H1 (cell line): ENCODE data around the gene FAM107A. TPM values are rescaled to one million over a fixed set of nuclear protein-coding genes. Genes with fewer than 3 reads are reported as not detected.

Experiments
- CTCF ChIA-PET: fragments of 300-600 bp; sonication (Branson Sonifier 250); formaldehyde crosslinking; loops from one replicate; lab custom pipeline; 2021; ENCODE audit not compliant: partially characterized antibody; lab: Charles Lee
- POLR2A ChIA-PET: fragments of 300-600 bp; sonication (Branson Sonifier 250); formaldehyde crosslinking; loops from one replicate; lab custom pipeline; 2021; ENCODE audit warnings: inconsistent platforms; ENCODE audit not compliant: partially characterized antibody; lab: Charles Lee
- DNase-seq, 2 experiments: peaks; one replicate each; pipeline versions ENCODE4 v3.0.0 to v3.0.0-alpha.2; 2010 to 2022; ENCODE audit warnings: low spot score in 2 of 2, low read depth in 1 of 2, mixed read lengths in 1 of 2
- FAIRE-seq: peaks from 2 replicates; lab custom pipeline; 2011; peaks lifted over from hg19 to GRCh38; lab: Jason Lieb, UNC
- H2AFZ ChIP-seq: 2 replicates; pipeline ENCODE4 v1.8.1; 2012; ENCODE audit warnings: low read length, inconsistent platforms
- H2AK5ac ChIP-seq: 2 replicates; pipeline ENCODE4 v1.6.1; 2013; ENCODE audit warnings: low read depth, low read length
- H2BK120ac ChIP-seq: replicated peaks from 2 replicates; pipeline ENCODE3; 2013; ENCODE audit warnings: low read depth, low read length, inconsistent platforms
- H2BK12ac ChIP-seq: 2 replicates; pipeline ENCODE4 v1.6.1; 2013; ENCODE audit warnings: low read depth, low read length
- H2BK15ac ChIP-seq: 2 replicates; pipeline ENCODE4 v1.6.1; 2013; ENCODE audit warnings: low read length
- H2BK20ac ChIP-seq: 2 replicates; pipeline ENCODE4 v1.6.1; 2013; ENCODE audit warnings: low read length
- H2BK5ac ChIP-seq: 2 replicates; pipeline ENCODE4 v1.6.1; 2013; ENCODE audit warnings: low read depth, low read length
- H3K14ac ChIP-seq: 2 replicates; pipeline ENCODE4 v1.6.1; 2013; ENCODE audit warnings: inconsistent platforms; ENCODE audit not compliant: insufficient read length
- H3K18ac ChIP-seq: 2 replicates; pipeline ENCODE4 v1.6.1; 2013; ENCODE audit warnings: low read length; ENCODE audit errors: extremely low read depth
- H3K23ac ChIP-seq: 2 replicates; pipeline ENCODE4 v1.6.1; 2013; ENCODE audit warnings: inconsistent platforms; ENCODE audit not compliant: insufficient read length
- H3K23me2 ChIP-seq: 2 replicates; pipeline ENCODE4 v1.6.1; 2013; ENCODE audit warnings: low read depth, low read length
- H3K27ac ChIP-seq: 2 replicates; pipeline ENCODE4 v1.6.1; 2011; ENCODE audit warnings: low read depth, low read length, inconsistent platforms
- H3K27me3 ChIP-seq, 4 experiments: replicated peaks in 1 of 4; 1 replicate in 1 of 4; 2 replicates in 3 of 4; pipeline versions ENCODE4 v1.6.1 to v1.8.1; 2011 to 2013; ENCODE audit warnings: low read length in 3 of 4, mild to moderate bottlenecking in 3 of 4, inconsistent platforms in 2 of 4, mixed read lengths in 2 of 4, moderate library complexity in 1 of 4; ENCODE audit not compliant: control insufficient read depth in 3 of 4, insufficient read depth in 3 of 4; ENCODE audit errors: extremely low read depth in 1 of 4
- H3K36me3 ChIP-seq, 4 experiments: 2 replicates each; pipeline versions ENCODE4 v1.6.1 to v1.8.1; 2011 to 2013; ENCODE audit warnings: mild to moderate bottlenecking in 4 of 4, low read length in 3 of 4, moderate library complexity in 2 of 4, control low read depth in 1 of 4, inconsistent platforms in 1 of 4; ENCODE audit not compliant: insufficient read depth in 4 of 4, control insufficient read depth in 2 of 4
- H3K4ac ChIP-seq: replicated peaks from 2 replicates; pipeline ENCODE3; 2013; ENCODE audit warnings: low read length, low read depth, mixed read lengths, inconsistent platforms; ENCODE audit not compliant: insufficient read length
- H3K4me1 ChIP-seq, 4 experiments: replicated peaks in 1 of 4; 1 replicate in 1 of 4; 2 replicates in 3 of 4; pipeline versions ENCODE4 v1.6.1 to v1.8.1; 2011 to 2013; ENCODE audit warnings: low read length in 3 of 4, inconsistent platforms in 2 of 4, mixed read lengths in 1 of 4; ENCODE audit not compliant: insufficient read depth in 4 of 4, control insufficient read depth in 3 of 4
- H3K4me2 ChIP-seq, 2 experiments: 2 replicates each; pipeline versions ENCODE4 v1.6.1 to v1.8.1; 2011 to 2013; ENCODE audit warnings: low read depth in 2 of 2, low read length in 2 of 2, control low read depth in 1 of 2, inconsistent platforms in 1 of 2, mild to moderate bottlenecking in 1 of 2; ENCODE audit not compliant: insufficient read depth in 1 of 2
- H3K4me3 ChIP-seq, 4 experiments: fragments of 200-600, 300-600 bp in 1 of 4; sonication (generic), shearing (Covaris generic), sonication (Bioruptor Twin) in 1 of 4; 2 replicates each; pipeline versions ENCODE4 v1.5.1 to v1.8.1; 2011 to 2016; ENCODE audit warnings: low read length in 4 of 4, low read depth in 3 of 4, control low read depth in 2 of 4, inconsistent platforms in 2 of 4, mild to moderate bottlenecking in 2 of 4, mixed read lengths in 1 of 4, moderate library complexity in 1 of 4; ENCODE audit not compliant: insufficient read depth in 2 of 4; ENCODE audit errors: extremely low read depth in 1 of 4
- H3K56ac ChIP-seq: replicated peaks from 2 replicates; pipeline ENCODE3; 2013; ENCODE audit warnings: low read depth, mild to moderate bottlenecking, mixed read lengths, low read length, inconsistent platforms; ENCODE audit not compliant: insufficient read length
- H3K79me1 ChIP-seq: 2 replicates; pipeline ENCODE4 v1.6.1; 2013; ENCODE audit warnings: low read depth, low read length, control low read depth
- H3K79me2 ChIP-seq, 2 experiments: 2 replicates each; pipeline versions ENCODE4 v1.6.1 to v1.8.1; 2012 to 2013; ENCODE audit warnings: low read length in 2 of 2, mild to moderate bottlenecking in 2 of 2, inconsistent platforms in 1 of 2; ENCODE audit not compliant: insufficient read depth in 2 of 2, control insufficient read depth in 1 of 2
- H3K9ac ChIP-seq, 4 experiments: replicated peaks in 1 of 4; 1 replicate in 1 of 4; 2 replicates in 3 of 4; pipeline versions ENCODE4 v1.6.1 to v1.8.1; 2011 to 2013; ENCODE audit warnings: low read depth in 3 of 4, low read length in 3 of 4, control low read depth in 2 of 4, mild to moderate bottlenecking in 2 of 4, moderate library complexity in 2 of 4, inconsistent platforms in 1 of 4; ENCODE audit errors: extremely low read depth in 1 of 4
- H3K9me3 ChIP-seq, 2 experiments: 2 replicates each; pipeline versions ENCODE4 v1.6.1 to v1.8.1; 2012 to 2013; ENCODE audit warnings: mild to moderate bottlenecking in 2 of 2, moderate library complexity in 2 of 2, control low read depth in 1 of 2, inconsistent platforms in 1 of 2, low read depth in 1 of 2, low read length in 1 of 2, mixed read lengths in 1 of 2; ENCODE audit not compliant: insufficient read depth in 2 of 2
- H4K20me1 ChIP-seq, 2 experiments: replicated peaks in 1 of 2; 2 replicates each; pipeline versions ENCODE3 to v1.8.1; 2011 to 2013; ENCODE audit warnings: inconsistent platforms in 2 of 2, low read length in 2 of 2, mild to moderate bottlenecking in 1 of 2; ENCODE audit not compliant: insufficient read depth in 2 of 2, control insufficient read depth in 1 of 2
- H4K5ac ChIP-seq: 2 replicates; pipeline ENCODE4 v1.6.1; 2013; ENCODE audit warnings: low read length, low read depth, mixed read lengths, inconsistent platforms; ENCODE audit not compliant: insufficient read length
- H4K8ac ChIP-seq: 2 replicates; pipeline ENCODE4 v1.8.0; 2013; ENCODE audit warnings: mild to moderate bottlenecking, moderate library complexity, low read length, inconsistent platforms; ENCODE audit not compliant: insufficient read depth; ENCODE audit errors: extremely low read depth
- H4K91ac ChIP-seq: replicated peaks from 2 replicates; pipeline ENCODE3; 2013; ENCODE audit warnings: low read length, mixed read lengths, inconsistent platforms; ENCODE audit not compliant: insufficient read length
- CEBPB ChIP-seq: IDR thresholded peaks from 2 replicates; pipeline ENCODE4 v1.6.1; 2012; ENCODE audit warnings: low read depth, low read length
- HDAC2 ChIP-seq, 2 experiments: fragments of 300-600 bp in 1 of 2; sonication (generic) in 1 of 2; IDR thresholded peaks; 2 replicates each; pipeline ENCODE4 v1.6.1; 2011 to 2012; ENCODE audit warnings: low read depth in 2 of 2, low read length in 2 of 2, mild to moderate bottlenecking in 2 of 2, moderate library complexity in 2 of 2, borderline replicate concordance in 1 of 2, inconsistent platforms in 1 of 2
- KDM1A ChIP-seq: fragments of 200-600, 300-600 bp; sonication (generic); IDR thresholded peaks from 2 replicates; pipeline ENCODE4 v1.7.1; 2016; ENCODE audit warnings: mild to moderate bottlenecking, low read length, borderline replicate concordance
- POU5F1 ChIP-seq: IDR thresholded peaks from 2 replicates; pipeline ENCODE4 v1.6.1; 2011; ENCODE audit warnings: low read depth, mild to moderate bottlenecking, low read length, moderate library complexity
- WGBS, 2 experiments: shearing (Covaris generic) in 1 of 2; methylation state at CpG; one replicate each; pipeline versions ENCODE4 v1.1.6 to v1.1.7; 2013 to 2015; ENCODE audit warnings: low lambda C conversion rate in 2 of 2, mixed read lengths in 2 of 2, inconsistent platforms in 1 of 2, low coverage in 1 of 2, missing lambda C conversion rate in 1 of 2; ENCODE audit not compliant: insufficient replicate concordance in 2 of 2, insufficient coverage in 1 of 2, insufficient read length in 1 of 2; ENCODE audit errors: extremely low coverage in 1 of 2, missing lambda C conversion rate in 1 of 2; 5-methylcytosine and 5-hydroxymethylcytosine counted together
- polyA plus RNA-seq, 7 experiments: library from polyadenylated mRNA; depleted of rRNA in 3 of 7; stranded (reverse) in 5 of 7; unstranded in 2 of 7; fragments of >200 nt in 5 of 7; fragments of 200-250 nt in 2 of 7; gene quantifications; 1 replicate in 5 of 7; 2 replicates in 1 of 7; 4 replicates in 1 of 7; pipeline versions ENCODE4 v1.2.1 to v1.2.3, GENCODE V29; 2011 to 2013; ENCODE audit warnings: missing spikeins in 2 of 7, mixed read lengths in 2 of 7
- total RNA-seq: library from RNA; stranded (reverse); fragmentation: NEBNext Ultra II Directional; extraction: Animal tissue kit (Norgen Biotek cat#: 25700); gene quantifications from 2 replicates; pipeline ENCODE4 v1.2.1, GENCODE V29; 2021

The FAM107A gene
- total and polyA plus RNA-seq, 2 of the 8 experiments (the other 6 are each of a cell fraction or from before 2014, with no cell fraction given) = 0.51 to 0.65 TPM

- H2BK15ac ChIP-seq = no peak overlapping the region
Observed at GRCh38 chr3:58597770-58598310, 20.6 kb upstream of the FAM107A start.

More at GRCh38 chr3:58597770-58598310, 20.6 kb upstream of the FAM107A start:
- no peaks in the 10 kb centered on the region for H3K36me3 ChIP-seq
- H2AK5ac ChIP-seq = no peak overlapping the region
- no peak overlapping the region for H3K4ac ChIP-seq
- H2AFZ ChIP-seq = no peak overlapping the region
- H3K4me1 ChIP-seq = peaks cover 0 to 3% (median 0%) of the 10 kb centered on the region in 4 experiments; a peak in 1 of 7 replicates
- no peak for DNase-seq
- H3K4me3 ChIP-seq = no peak overlapping the region
- FAIRE-seq = no peak
- no peak overlapping the region for H3K18ac ChIP-seq
- no peak overlapping the region for H3K4me2 ChIP-seq
- H3K9me3 ChIP-seq = no peaks in the 10 kb centered on the region
- no peak overlapping the region for H3K9ac ChIP-seq
- no peak overlapping the region for H4K5ac ChIP-seq
- TF ChIP-seq POU5F1 = no peak
- peak; percentile 76 for TF ChIP-seq CEBPB
- 0 out of 4 replicates have a peak, but pooled peaks of 1 of the 2 experiments have one; percentile 41 for TF ChIP-seq HDAC2 (IDR thresholded peaks at IDR 0.05; ENCODE audit: borderline replicate concordance in 1 of 2, low read depth in 2 of 2, low read length in 2 of 2)
- TF ChIP-seq KDM1A = peak; percentile 63; the same call in 1 of the 2 replicates
- TF ChIP-seq, all 59 proteins: peak for 3
- no peak overlapping the region for H3K14ac ChIP-seq
- ChIA-PET POLR2A (interaction anchor here (0.6 kb wide), 1 partner anchor 9 kb away, joined by 3 read pairs; no protein-coding TSS in a partner anchor), CTCF (interaction anchor here (0.6 to 2.8 kb wide), 7 partner anchors 8 to 30 kb away, joined by 3 to 16 read pairs (median 4); no protein-coding TSS in a partner anchor)
- H2BK120ac ChIP-seq = no peak overlapping the region
- no peak overlapping the region; the same call in 1 of the 2 replicates for H2BK5ac ChIP-seq
- no peaks in the 10 kb centered on the region for H3K79me1 ChIP-seq
- no peaks in the 10 kb centered on the region for H3K27me3 ChIP-seq
- H3K23me2 ChIP-seq = peaks cover 1% of the 10 kb centered on the region; the same call in 1 of the 2 replicates
- H4K20me1 ChIP-seq = no peaks in the 10 kb centered on the region
- WGBS, 2 experiments = 77% methylated on average over 6 of the region's 6 CpGs; no CpG with 5 or more reads in 1 of the 2 experiments
- no peak overlapping the region for H4K8ac ChIP-seq
- no peak overlapping the region for H2BK12ac ChIP-seq
- no peaks in the 10 kb centered on the region for H3K79me2 ChIP-seq
- H3K56ac ChIP-seq = no peak overlapping the region
- H4K91ac ChIP-seq = no peak overlapping the region
- H2BK20ac ChIP-seq = no peak overlapping the region
- no peak overlapping the region for H3K27ac ChIP-seq
- no peak overlapping the region for H3K23ac ChIP-seq
